Superior temporal gyrus (tissue), 1 donor: ENCODE measurements around the gene XPO6.

ENCODE experiments used
- DNase-seq: peaks from one replicate; pipeline ENCODE4 v3.0.0-alpha.2; 2016; ENCODE audit errors: extremely low spot score

XPO6 gene

GRCh38 chr16:28210979-28211588, 681 bp downstream of the XPO6 start:
- no peak for DNase-seq

GRCh38 chr16:28210264-28210663, 1.5 kb downstream of the XPO6 start:
- no peak for DNase-seq

GRCh38 chr16:28208824-28209223, 2.9 kb downstream of the XPO6 start:
- DNase-seq, result no peak

- DNase-seq, result no peak
Measured at GRCh38 chr16:28208131-28208530, 3.6 kb downstream of the XPO6 start.

- no peak for DNase-seq
Measured at GRCh38 chr16:28207399-28207798, 4.4 kb downstream of the XPO6 start.

GRCh38 chr16:28205974-28206373, 5.8 kb downstream of the XPO6 start:
- no peak for DNase-seq

- no peak for DNase-seq
Measured at GRCh38 chr16:28205117-28205899, 6.5 kb downstream of the XPO6 start.

GRCh38 chr16:28204622-28205021, 7.1 kb downstream of the XPO6 start:
- no peak for DNase-seq

- DNase-seq, result no peak
Measured at GRCh38 chr16:28204204-28204603, 7.6 kb downstream of the XPO6 start.

- no peak for DNase-seq
Measured at GRCh38 chr16:28202147-28202746, 9.5 kb downstream of the XPO6 start.

- no peak for DNase-seq
Measured at GRCh38 chr16:28200661-28201060, 11.1 kb downstream of the XPO6 start.

- no peak for DNase-seq
Measured at GRCh38 chr16:28196387-28196987, 15.3 kb downstream of the XPO6 start.

GRCh38 chr16:28195859-28196258, 15.9 kb downstream of the XPO6 start:
- no peak for DNase-seq

- no peak for DNase-seq
Measured at GRCh38 chr16:28193530-28194423, 18.0 kb downstream of the XPO6 start.

GRCh38 chr16:28192806-28193529, 18.8 kb downstream of the XPO6 start:
- no peak for DNase-seq

GRCh38 chr16:28191364-28191960, 20.3 kb downstream of the XPO6 start:
- DNase-seq, result no peak

GRCh38 chr16:28189245-28189644, 22.5 kb downstream of the XPO6 start:
- no peak for DNase-seq

GRCh38 chr16:28188085-28188916, 23.5 kb downstream of the XPO6 start:
- no peak for DNase-seq

- DNase-seq, result no peak
Measured at GRCh38 chr16:28187595-28188004, 24.2 kb downstream of the XPO6 start.

- no peak for DNase-seq
Measured at GRCh38 chr16:28186752-28187151, 25.0 kb downstream of the XPO6 start.
